Measurements from ENCODE around the gene MT1M.
"Not testable (repeated sequence)": the region's sequence is repeated elsewhere in the genome, so short reads cannot be mapped to it uniquely, and the experiment has no call there.

DNA sequence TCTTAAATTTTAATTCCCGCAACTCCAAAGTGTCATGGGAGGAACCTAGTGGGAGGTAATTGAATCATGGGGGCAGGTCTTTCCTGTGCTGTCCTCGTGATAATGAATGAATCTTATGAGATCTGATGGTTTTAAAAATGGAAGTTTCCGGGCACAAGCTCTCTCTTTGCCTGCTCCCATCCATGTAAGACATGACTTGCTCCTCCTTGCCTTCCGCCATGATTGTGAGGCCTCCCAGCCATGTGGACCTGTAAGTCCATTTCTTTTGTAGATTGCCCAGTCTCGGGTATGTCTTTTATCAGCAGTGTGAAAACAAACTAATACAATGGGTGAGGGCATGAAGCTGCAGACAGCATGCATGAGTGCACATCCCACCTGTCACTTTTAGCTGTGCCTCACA is 9.3 kb upstream of the MT1M start:
- TF ChIP-seq, protein P1, sequence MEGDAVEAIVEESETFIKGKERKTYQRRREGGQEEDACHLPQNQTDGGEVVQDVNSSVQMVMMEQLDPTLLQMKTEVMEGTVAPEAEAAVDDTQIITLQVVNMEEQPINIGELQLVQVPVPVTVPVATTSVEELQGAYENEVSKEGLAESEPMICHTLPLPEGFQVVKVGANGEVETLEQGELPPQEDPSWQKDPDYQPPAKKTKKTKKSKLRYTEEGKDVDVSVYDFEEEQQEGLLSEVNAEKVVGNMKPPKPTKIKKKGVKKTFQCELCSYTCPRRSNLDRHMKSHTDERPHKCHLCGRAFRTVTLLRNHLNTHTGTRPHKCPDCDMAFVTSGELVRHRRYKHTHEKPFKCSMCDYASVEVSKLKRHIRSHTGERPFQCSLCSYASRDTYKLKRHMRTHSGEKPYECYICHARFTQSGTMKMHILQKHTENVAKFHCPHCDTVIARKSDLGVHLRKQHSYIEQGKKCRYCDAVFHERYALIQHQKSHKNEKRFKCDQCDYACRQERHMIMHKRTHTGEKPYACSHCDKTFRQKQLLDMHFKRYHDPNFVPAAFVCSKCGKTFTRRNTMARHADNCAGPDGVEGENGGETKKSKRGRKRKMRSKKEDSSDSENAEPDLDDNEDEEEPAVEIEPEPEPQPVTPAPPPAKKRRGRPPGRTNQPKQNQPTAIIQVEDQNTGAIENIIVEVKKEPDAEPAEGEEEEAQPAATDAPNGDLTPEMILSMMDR (conservative IDR thresholded peaks at IDR 0.05; ENCODE audit: low read depth, low read length), result not testable (repeated sequence)
- not testable (repeated sequence) for TF ChIP-seq EZH2 (IDR thresholded peaks at IDR 0.05; ENCODE audit: borderline replicate concordance, low read depth, low read length, poor library complexity, severe bottlenecking)
